Mammary epithelial cell (primary cell): ENCODE measurements around the gene ZNF629.

Source experiments
- EZH2 ChIP-seq: IDR thresholded peaks from 2 replicates; pipeline ENCODE4 v1.6.1; 2012; ENCODE audit warnings: low read length, inconsistent platforms, borderline replicate concordance
- TF ChIP-seq, protein P1 (sequence below), 2 donors: IDR thresholded peaks in 1 of 2; conservative IDR thresholded peaks in 1 of 2; 2 replicates each; pipeline ENCODE4 v1.5.1; 2011 to 2012; ENCODE audit warnings: inconsistent platforms in 2 of 2, low read length in 2 of 2, mild to moderate bottlenecking in 2 of 2, control low read depth in 1 of 2, low read depth in 1 of 2; ENCODE audit not compliant: insufficient read depth in 1 of 2; ENCODE audit errors: extremely low read depth in 1 of 2

DNA sequence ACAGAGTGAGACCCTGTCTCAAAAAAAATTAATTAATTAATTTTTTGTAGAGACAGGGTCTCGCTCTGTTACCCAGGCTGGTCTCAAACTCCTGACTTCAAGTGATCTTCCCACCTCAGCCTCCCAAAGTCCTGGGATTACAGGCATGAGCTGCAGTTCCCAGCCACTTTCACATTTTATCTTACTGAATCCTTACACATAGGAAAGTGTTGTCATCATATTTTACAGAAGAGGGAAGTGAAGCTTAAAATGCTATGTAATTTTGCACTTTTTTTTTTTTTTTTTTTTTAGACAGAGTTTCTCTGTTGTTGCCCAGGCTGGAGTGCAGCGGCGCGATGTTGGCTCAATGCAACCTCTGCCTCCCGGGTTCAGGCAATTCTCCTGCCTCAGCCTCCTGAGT is 21.1 kb upstream of the ZNF629 start:
- TF ChIP-seq, protein P1, sequence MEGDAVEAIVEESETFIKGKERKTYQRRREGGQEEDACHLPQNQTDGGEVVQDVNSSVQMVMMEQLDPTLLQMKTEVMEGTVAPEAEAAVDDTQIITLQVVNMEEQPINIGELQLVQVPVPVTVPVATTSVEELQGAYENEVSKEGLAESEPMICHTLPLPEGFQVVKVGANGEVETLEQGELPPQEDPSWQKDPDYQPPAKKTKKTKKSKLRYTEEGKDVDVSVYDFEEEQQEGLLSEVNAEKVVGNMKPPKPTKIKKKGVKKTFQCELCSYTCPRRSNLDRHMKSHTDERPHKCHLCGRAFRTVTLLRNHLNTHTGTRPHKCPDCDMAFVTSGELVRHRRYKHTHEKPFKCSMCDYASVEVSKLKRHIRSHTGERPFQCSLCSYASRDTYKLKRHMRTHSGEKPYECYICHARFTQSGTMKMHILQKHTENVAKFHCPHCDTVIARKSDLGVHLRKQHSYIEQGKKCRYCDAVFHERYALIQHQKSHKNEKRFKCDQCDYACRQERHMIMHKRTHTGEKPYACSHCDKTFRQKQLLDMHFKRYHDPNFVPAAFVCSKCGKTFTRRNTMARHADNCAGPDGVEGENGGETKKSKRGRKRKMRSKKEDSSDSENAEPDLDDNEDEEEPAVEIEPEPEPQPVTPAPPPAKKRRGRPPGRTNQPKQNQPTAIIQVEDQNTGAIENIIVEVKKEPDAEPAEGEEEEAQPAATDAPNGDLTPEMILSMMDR (conservative IDR thresholded peaks at IDR 0.05 in 1 of 2, IDR thresholded peaks at IDR 0.05 in 1 of 2; ENCODE audit: extremely low read depth in 1 of 2, insufficient read depth in 1 of 2, low read depth in 1 of 2, low read length in 2 of 2): no peak
- TF ChIP-seq EZH2: no peak
